ENCODE results near the gene CCN2.
"Not testable (repeated sequence)": the region's sequence is repeated elsewhere in the genome, so short reads cannot be mapped to it uniquely, and the experiment has no call there.

The CCN2 gene

DNA sequence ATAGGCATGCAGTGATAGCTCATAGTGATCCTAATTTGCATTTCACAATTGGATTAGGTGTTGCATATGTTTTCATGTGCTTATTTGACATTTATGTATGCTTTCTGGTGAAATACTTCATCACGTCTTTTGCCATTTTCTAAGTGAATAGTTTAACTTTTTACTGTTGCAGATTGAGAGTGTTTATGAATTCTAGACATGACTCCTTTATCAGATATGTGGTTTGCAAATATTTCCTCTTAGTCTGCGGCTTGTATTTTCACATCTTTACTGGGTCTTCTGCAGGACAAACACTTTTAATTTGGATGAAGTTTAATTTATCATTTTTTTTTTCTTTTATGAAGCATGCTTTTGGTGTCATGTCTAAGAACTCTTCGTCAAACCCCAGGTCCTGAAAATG is 39.2 kb downstream of the CCN2 start:
- Histone ChIP-seq H3K27me3 (ENCODE audit: insufficient read depth, poor library complexity, severe bottlenecking) (no peaks in the 10 kb centered on the region), H3K4me1 (ENCODE audit: insufficient read depth, poor library complexity, severe bottlenecking) (no peaks in the 10 kb centered on the region), H3K9me3 (ENCODE audit: severe bottlenecking) (no peaks in the 10 kb centered on the region), H3K4me3 (ENCODE audit: severe bottlenecking) (no peak overlapping the region), H3K36me3 (ENCODE audit: low read depth) (no peaks in the 10 kb centered on the region), H3K27ac (ENCODE audit: poor library complexity, severe bottlenecking) (no peak overlapping the region)
- DNase-seq (ENCODE audit: low spot score) (no peak), ATAC-seq (ENCODE audit: low read depth) (no peak)
- TF ChIP-seq, protein P1, sequence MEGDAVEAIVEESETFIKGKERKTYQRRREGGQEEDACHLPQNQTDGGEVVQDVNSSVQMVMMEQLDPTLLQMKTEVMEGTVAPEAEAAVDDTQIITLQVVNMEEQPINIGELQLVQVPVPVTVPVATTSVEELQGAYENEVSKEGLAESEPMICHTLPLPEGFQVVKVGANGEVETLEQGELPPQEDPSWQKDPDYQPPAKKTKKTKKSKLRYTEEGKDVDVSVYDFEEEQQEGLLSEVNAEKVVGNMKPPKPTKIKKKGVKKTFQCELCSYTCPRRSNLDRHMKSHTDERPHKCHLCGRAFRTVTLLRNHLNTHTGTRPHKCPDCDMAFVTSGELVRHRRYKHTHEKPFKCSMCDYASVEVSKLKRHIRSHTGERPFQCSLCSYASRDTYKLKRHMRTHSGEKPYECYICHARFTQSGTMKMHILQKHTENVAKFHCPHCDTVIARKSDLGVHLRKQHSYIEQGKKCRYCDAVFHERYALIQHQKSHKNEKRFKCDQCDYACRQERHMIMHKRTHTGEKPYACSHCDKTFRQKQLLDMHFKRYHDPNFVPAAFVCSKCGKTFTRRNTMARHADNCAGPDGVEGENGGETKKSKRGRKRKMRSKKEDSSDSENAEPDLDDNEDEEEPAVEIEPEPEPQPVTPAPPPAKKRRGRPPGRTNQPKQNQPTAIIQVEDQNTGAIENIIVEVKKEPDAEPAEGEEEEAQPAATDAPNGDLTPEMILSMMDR (IDR thresholded peaks at IDR 0.05; ENCODE audit: poor library complexity, severe bottlenecking), result no peak

DNA sequence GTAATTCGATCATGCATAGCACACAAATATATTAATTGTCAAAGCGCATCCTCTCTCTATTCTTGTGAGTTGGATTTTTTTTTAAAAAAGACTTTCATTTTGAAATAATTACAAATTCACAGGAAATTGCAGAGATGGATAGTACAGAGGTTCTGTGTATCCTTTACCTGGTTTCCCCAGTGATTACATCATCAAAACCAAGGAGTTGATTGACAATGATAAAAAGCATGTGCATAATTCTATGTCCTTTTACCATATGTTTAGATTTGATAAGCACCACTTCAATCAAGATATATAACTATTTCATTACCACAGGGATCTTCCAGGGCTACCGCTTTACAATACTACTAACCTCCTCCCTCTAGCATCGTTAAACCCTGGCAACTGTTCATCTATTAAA is 40.2 kb downstream of the CCN2 start:
- H3K4me1 ChIP-seq (ENCODE audit: insufficient read depth, poor library complexity, severe bottlenecking), result no peaks in the 10 kb centered on the region
- H3K27me3 ChIP-seq (ENCODE audit: insufficient read depth, poor library complexity, severe bottlenecking), result no peaks in the 10 kb centered on the region
- H3K9me3 ChIP-seq (ENCODE audit: severe bottlenecking), result no peaks in the 10 kb centered on the region
- H3K36me3 ChIP-seq (ENCODE audit: low read depth), result no peaks in the 10 kb centered on the region
- H3K27ac ChIP-seq (ENCODE audit: poor library complexity, severe bottlenecking), result no peak overlapping the region
- ATAC-seq (ENCODE audit: low read depth) (no peak), DNase-seq (ENCODE audit: low spot score) (no peak)
- TF ChIP-seq, protein P1 (IDR thresholded peaks at IDR 0.05; ENCODE audit: poor library complexity, severe bottlenecking), result no peak
- no peak overlapping the region for H3K4me3 ChIP-seq (ENCODE audit: severe bottlenecking)

DNA sequence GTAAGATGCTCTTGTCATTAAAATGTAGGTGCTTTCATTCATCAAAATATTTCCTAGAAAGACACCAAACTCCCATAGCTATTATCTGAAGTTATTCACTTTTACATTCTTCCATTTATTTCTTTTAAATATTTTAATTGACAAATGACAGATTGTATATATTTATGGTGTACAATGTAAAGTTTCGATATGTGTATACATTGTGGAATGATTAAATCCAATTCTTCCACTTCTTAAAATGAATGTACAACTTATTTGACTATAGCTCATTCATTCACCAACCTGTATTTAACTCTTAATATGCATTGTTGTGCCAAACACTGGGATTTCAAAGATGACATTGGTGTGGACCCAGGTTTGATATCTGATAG is 41.0 kb downstream of the CCN2 start:
- Histone ChIP-seq H3K9me3 (ENCODE audit: severe bottlenecking) (no peaks in the 10 kb centered on the region), H3K4me3 (ENCODE audit: severe bottlenecking) (no peak overlapping the region), H3K36me3 (ENCODE audit: low read depth) (no peaks in the 10 kb centered on the region), H3K27ac (ENCODE audit: poor library complexity, severe bottlenecking) (no peak overlapping the region), H3K27me3 (ENCODE audit: insufficient read depth, poor library complexity, severe bottlenecking) (no peaks in the 10 kb centered on the region), H3K4me1 (ENCODE audit: insufficient read depth, poor library complexity, severe bottlenecking) (no peaks in the 10 kb centered on the region)
- ATAC-seq (ENCODE audit: low read depth), result no peak
- no peak for DNase-seq (ENCODE audit: low spot score)
- TF ChIP-seq, protein P1 (IDR thresholded peaks at IDR 0.05; ENCODE audit: poor library complexity, severe bottlenecking), result peak; percentile 77

DNA sequence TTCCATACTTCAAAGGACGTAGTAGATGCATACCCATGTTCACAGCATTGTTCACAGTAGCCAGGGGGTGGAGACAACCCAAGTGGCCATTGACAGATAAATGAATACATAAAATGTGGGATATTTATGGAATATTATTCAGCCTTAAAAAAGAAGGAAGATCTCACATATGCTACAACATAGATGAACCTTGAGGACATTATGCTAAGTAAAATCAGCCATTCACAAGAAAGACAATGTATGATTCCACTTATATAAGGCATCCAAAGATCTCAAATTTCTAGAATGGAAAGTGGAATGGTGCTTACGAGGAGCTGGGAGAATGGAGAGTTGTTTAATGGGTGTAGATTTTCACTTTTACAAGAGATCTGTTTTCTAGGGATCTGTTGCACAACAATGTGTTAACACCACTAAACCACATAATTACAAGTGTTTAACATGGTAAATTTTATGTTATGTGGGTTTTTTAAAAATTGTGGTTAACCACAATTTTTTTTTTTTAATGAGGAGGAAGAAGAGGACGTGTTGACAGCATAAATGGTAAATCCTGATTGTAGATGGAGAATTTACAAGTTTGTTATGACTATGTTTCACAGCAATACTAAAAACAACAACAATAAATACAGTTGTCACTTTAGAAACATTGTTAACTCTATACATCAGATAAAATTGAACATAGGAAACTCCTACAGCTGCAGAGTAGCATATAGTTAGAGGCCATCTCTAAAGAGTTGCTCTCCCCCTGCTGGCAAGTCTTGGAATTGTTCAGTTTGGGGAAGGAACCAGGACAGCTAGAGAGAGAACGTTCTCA is 41.6 kb downstream of the CCN2 start:
- Histone ChIP-seq H3K9me3 (ENCODE audit: severe bottlenecking) (no peaks in the 10 kb centered on the region), H3K36me3 (ENCODE audit: low read depth) (no peaks in the 10 kb centered on the region), H3K27ac (ENCODE audit: poor library complexity, severe bottlenecking) (no peak overlapping the region), H3K4me1 (ENCODE audit: insufficient read depth, poor library complexity, severe bottlenecking) (no peaks in the 10 kb centered on the region), H3K27me3 (ENCODE audit: insufficient read depth, poor library complexity, severe bottlenecking) (no peaks in the 10 kb centered on the region), H3K4me3 (ENCODE audit: severe bottlenecking) (no peak overlapping the region)
- DNase-seq (ENCODE audit: low spot score) (no peak), ATAC-seq (ENCODE audit: low read depth) (peak; percentile 91)
- TF ChIP-seq, protein P1 (IDR thresholded peaks at IDR 0.05; ENCODE audit: poor library complexity, severe bottlenecking), result peak; percentile 93

DNA sequence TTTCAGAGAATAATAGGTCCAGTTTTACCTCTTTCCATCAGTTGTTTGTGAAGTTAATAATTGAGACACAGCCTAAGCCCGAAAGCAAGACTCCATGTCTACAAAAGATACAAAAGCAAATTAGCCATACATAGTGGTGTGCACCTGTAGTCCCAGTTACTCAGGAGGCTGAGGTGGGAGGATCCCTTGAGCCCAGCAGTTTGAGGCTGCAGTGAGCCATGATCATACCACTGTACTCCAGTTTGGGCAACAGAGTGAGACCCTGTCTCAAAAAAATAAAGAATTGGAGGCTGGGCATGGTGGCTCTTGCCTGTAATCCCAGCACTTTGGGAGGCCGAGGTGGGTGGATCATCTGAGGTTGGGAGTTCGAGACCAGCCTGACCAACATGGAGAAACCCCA is 42.4 kb downstream of the CCN2 start:
- H3K4me3 ChIP-seq (ENCODE audit: severe bottlenecking); DNase-seq (ENCODE audit: low spot score); H3K27ac ChIP-seq (ENCODE audit: poor library complexity, severe bottlenecking); H3K27me3 ChIP-seq (ENCODE audit: insufficient read depth, poor library complexity, severe bottlenecking); H3K4me1 ChIP-seq (ENCODE audit: insufficient read depth, poor library complexity, severe bottlenecking); H3K36me3 ChIP-seq (ENCODE audit: low read depth); H3K9me3 ChIP-seq (ENCODE audit: severe bottlenecking); ATAC-seq (ENCODE audit: low read depth): not testable (repeated sequence)

DNA sequence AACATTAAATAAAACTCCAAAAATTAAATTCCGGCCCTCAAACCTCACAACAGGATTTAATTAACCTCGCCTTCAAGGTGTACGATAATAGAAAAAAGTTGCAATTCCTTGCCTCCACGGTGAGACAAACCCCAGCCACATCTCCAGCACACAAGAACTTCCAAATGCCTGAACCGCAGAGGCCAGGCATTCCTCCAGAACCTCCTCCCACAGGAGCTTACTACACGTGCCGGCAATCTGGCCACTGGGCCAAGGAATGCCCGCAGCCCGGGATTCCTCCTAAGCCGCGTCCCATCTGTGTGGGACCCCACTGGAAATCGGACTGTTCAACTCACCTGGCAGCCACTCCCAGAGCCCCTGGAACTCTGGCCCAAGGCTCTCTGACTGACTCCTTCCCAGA is 47.4 kb downstream of the CCN2 start:
- ATAC-seq (ENCODE audit: low read depth); H3K4me3 ChIP-seq (ENCODE audit: severe bottlenecking); DNase-seq (ENCODE audit: low spot score); H3K36me3 ChIP-seq (ENCODE audit: low read depth); H3K27ac ChIP-seq (ENCODE audit: poor library complexity, severe bottlenecking); H3K4me1 ChIP-seq (ENCODE audit: insufficient read depth, poor library complexity, severe bottlenecking); H3K27me3 ChIP-seq (ENCODE audit: insufficient read depth, poor library complexity, severe bottlenecking); H3K9me3 ChIP-seq (ENCODE audit: severe bottlenecking): not testable (repeated sequence)

DNA sequence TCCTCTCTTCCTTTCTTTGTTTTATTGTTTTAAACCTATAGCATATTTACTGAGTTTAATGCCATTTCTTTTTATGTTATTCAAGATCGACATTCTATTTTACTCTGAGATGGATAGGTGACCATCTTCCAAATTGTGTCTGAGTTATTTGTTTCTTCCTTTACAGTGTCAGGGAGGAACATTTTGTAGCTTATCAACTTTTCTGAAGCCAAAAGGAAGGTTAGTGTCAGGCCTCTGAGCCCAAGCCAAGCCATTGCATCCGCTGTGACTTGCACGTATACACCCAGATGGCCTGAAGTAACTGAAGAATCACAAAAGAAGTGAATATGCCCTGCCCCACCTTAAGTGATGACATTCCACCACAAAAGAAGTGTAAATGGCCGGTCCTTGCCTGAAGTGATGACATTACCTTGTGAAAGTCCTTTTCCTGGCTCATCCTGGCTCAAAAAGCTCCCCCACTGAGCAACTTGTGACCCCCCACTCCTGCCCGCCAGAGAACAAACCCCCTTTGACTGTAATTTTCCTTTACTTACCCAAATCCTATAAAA is 49.8 kb downstream of the CCN2 start:
- H3K36me3 ChIP-seq (ENCODE audit: low read depth); H3K9me3 ChIP-seq (ENCODE audit: severe bottlenecking); H3K4me1 ChIP-seq (ENCODE audit: insufficient read depth, poor library complexity, severe bottlenecking); H3K27me3 ChIP-seq (ENCODE audit: insufficient read depth, poor library complexity, severe bottlenecking); H3K4me3 ChIP-seq (ENCODE audit: severe bottlenecking); DNase-seq (ENCODE audit: low spot score); ATAC-seq (ENCODE audit: low read depth); H3K27ac ChIP-seq (ENCODE audit: poor library complexity, severe bottlenecking): not testable (repeated sequence)
